GM21515 (cell line): Measurements from ENCODE around the gene LTN1.
A peak's percentile ranks its signal among the peaks of the same experiment; 100 is the strongest.
"Not testable (repeated sequence)": the region's sequence is repeated elsewhere in the genome, so short reads cannot be mapped to it uniquely, and the experiment has no call there.

Experiments used
- ATAC-seq: cut with Tn5 transposase; IDR thresholded peaks from one replicate; pipeline ENCODE4 v1.9.1; 2021; ENCODE audit not compliant: unreplicated experiment

LTN1 gene

GRCh38 chr21:28991861-28992525, 684 bp downstream of the LTN1 start:
- ATAC-seq, result peak; percentile 8

- ATAC-seq, result not testable (repeated sequence)
Observed at GRCh38 chr21:28988146-28988545, 4.5 kb downstream of the LTN1 start.

GRCh38 chr21:28986677-28987076, 6.0 kb downstream of the LTN1 start:
- no peak for ATAC-seq

- no peak for ATAC-seq
Observed at GRCh38 chr21:28982637-28983036, 10.0 kb downstream of the LTN1 start.

GRCh38 chr21:28979092-28979491, 13.6 kb downstream of the LTN1 start:
- no peak for ATAC-seq

GRCh38 chr21:28975397-28975796, 17.3 kb downstream of the LTN1 start:
- no peak for ATAC-seq

GRCh38 chr21:28974531-28975227, 18.0 kb downstream of the LTN1 start:
- no peak for ATAC-seq

- no peak for ATAC-seq
Observed at GRCh38 chr21:28972398-28972797, 20.3 kb downstream of the LTN1 start.

- ATAC-seq, result no peak
Observed at GRCh38 chr21:28971171-28971570, 21.5 kb downstream of the LTN1 start.

GRCh38 chr21:28963831-28964230, 28.8 kb downstream of the LTN1 start:
- no peak for ATAC-seq

- ATAC-seq, result no peak
Observed at GRCh38 chr21:28962465-28962864, 30.2 kb downstream of the LTN1 start.

GRCh38 chr21:28961927-28962326, 30.8 kb downstream of the LTN1 start:
- no peak for ATAC-seq

- no peak for ATAC-seq
Observed at GRCh38 chr21:28960245-28960644, 32.4 kb downstream of the LTN1 start.

GRCh38 chr21:28959367-28960099, 33.1 kb downstream of the LTN1 start:
- no peak for ATAC-seq

GRCh38 chr21:28953247-28953646, 39.4 kb downstream of the LTN1 start:
- no peak for ATAC-seq

GRCh38 chr21:28952686-28953085, 40.0 kb downstream of the LTN1 start:
- ATAC-seq, result no peak

- no peak for ATAC-seq
Observed at GRCh38 chr21:28949318-28949717, 43.4 kb downstream of the LTN1 start.

- ATAC-seq, result no peak
Observed at GRCh38 chr21:28944296-28944695, 48.4 kb downstream of the LTN1 start.

- no peak for ATAC-seq
Observed at GRCh38 chr21:28943631-28944030, 49.0 kb downstream of the LTN1 start.

GRCh38 chr21:28938726-28939125, 54.0 kb downstream of the LTN1 start:
- no peak for ATAC-seq

- ATAC-seq, result no peak
Observed at GRCh38 chr21:28937737-28938136, 54.9 kb downstream of the LTN1 start.

- no peak for ATAC-seq
Observed at GRCh38 chr21:28936721-28937120, 56.0 kb downstream of the LTN1 start.
